HFFc6 (cell line): ENCODE results near the gene GNAS. TPM values are rescaled to one million over a fixed set of nuclear protein-coding genes. Genes with fewer than 3 reads are reported as not detected.

Experiments used
- DNase-seq: peaks from one replicate; pipeline ENCODE4 v3.0.0-alpha.2; 2018
- H3K27ac Mint-ChIP-seq: 2 replicates; pipeline ENCODE4 v1.8.0; 2020; ENCODE audit warnings: mild to moderate bottlenecking, mixed read lengths
- H3K27me3 Mint-ChIP-seq: 2 replicates; pipeline ENCODE4 v1.8.0; 2021; ENCODE audit warnings: mild to moderate bottlenecking, moderate library complexity, mixed read lengths; ENCODE audit not compliant: insufficient read depth
- H3K36me3 Mint-ChIP-seq: 2 replicates; pipeline ENCODE4 v1.8.0; 2021; ENCODE audit warnings: low read depth, mixed read lengths
- H3K4me1 Mint-ChIP-seq: 2 replicates; pipeline ENCODE4 v1.8.0; 2020; ENCODE audit warnings: low read depth, mixed read lengths
- H3K4me3 Mint-ChIP-seq: 2 replicates; pipeline ENCODE4 v1.8.0; 2020; ENCODE audit warnings: mild to moderate bottlenecking, moderate library complexity, mixed read lengths
- H3K9me3 Mint-ChIP-seq: 2 replicates; pipeline ENCODE4 v1.8.0; 2020; ENCODE audit warnings: mild to moderate bottlenecking, mixed read lengths
- CTCF ChIP-seq: fragments of 200-600 bp; sonication (generic); IDR thresholded peaks from 2 replicates; pipeline ENCODE4 v1.5.0; 2021; ENCODE audit warnings: antibody characterized with exemption, mild to moderate bottlenecking
- long read RNA-seq: library from polyadenylated mRNA; unstranded; transcript quantifications from one replicate; pipeline ENCODE4 v2.0.0, GENCODE V29; 2019
- total RNA-seq, 6 experiments: library from RNA; stranded (reverse); fragmentation: NEBNext Ultra II Directional; extraction: Animal tissue kit (Norgen Biotek cat#: 25700); gene quantifications; 2 replicates in 1 of 6; 3 replicates in 5 of 6; pipeline ENCODE4 v1.2.3, GENCODE V29; 2021

GNAS gene
- total RNA-seq, result 1,000 to 10,000 TPM in 2 of 6 experiments, 100 to 1,000 TPM in 4; 820 to 1,032 (median 914) TPM
- long read RNA-seq, transcript GNAS-232 (10 exons, 1,839 nt), result minor isoform, 16 of 248 reads
- long read RNA-seq, transcript GNAS-211 (12 exons, 1,931 nt), result minor isoform, 29 of 248 reads
- long read RNA-seq, transcript GNAS-210 (13 exons, 1,972 nt), result major isoform, 55 of 248 reads
- long read RNA-seq, transcript GNAS-201 (12 exons, 1,866 nt), result minor isoform, 21 of 248 reads
- long read RNA-seq, partial matches to known transcripts, result 73 of 248 reads
- long read RNA-seq, other reads (novel, unspliced or antisense), result 27 of 248 reads

DNA sequence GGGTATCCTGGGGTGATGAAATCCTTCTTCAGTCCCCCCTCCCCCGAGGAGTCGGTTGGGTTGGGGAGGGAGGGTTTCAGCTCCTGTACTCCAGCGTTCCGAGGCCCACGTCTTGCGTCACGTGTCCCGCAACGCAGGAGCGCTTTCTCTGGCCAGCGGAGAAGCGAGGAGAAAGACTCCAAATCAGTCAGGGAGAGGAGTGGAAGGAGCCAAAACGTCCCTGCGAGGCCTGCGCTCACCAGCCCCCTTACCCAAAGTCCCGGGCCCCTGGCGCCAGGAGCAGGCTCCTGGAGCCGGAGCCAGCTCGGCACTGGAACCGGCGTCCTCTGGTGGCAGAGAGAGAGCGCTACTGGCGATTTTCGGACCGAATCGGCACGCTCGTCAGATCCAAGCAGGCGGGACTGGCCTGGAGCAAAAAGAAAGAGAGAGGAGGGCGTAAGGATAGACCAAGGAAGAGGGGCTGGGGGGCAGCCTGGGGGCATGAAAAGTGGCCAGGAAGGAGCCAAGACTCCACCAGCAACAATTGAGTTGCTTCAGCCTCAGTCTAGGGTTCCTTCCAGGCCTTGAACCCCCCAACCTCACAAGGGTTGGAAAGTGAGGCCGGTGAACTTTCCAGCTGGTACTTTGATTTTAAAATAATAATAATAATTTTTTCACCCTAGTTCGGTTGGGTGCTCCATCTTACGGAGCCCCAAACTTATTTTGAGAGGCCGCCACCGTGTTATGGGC, at the start of gene GNAS:
TSS of gene GNAS (plus strand) at position 174 of the 729 bp plus-strand sequence.
- peaks cover 38% of the 10 kb centered on the region for H3K27me3 Mint-ChIP-seq
- peak within 1 kb of the TSS; percentile 94 for H3K4me3 Mint-ChIP-seq
- H3K27ac Mint-ChIP-seq, result no peak within 1 kb of the TSS
- peaks cover 9% of the 10 kb centered on the region; the same call in 1 of the 2 replicates for H3K9me3 Mint-ChIP-seq
- peaks cover 20% of the 10 kb centered on the region for H3K4me1 Mint-ChIP-seq
- DNase-seq, result peak; percentile 26
- TF ChIP-seq CTCF, result peak; percentile 76
- no peaks in the 10 kb centered on the region for H3K36me3 Mint-ChIP-seq

DNA sequence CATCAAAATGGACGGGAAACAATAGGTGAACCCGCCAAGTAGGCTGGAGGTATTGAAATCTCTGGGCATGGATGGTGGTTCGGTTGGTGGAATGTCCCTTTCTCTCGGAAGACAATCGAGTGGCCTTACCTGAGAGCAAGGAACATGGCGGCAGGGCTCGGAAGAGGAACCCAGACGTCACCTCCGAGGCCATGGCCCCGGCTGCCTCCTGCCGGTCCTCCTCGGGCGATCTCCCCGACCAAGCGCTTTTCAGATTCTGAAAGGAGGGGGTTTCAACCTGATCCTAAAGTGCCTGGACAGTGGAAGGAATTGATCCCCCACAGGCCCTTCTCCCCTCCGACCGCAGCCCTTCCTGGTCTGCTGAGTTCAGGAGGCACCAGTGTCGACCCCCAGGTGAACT, 49.0 kb upstream of the GNAS start:
- Mint-ChIP-seq H3K27me3 (peaks cover 57% of the 10 kb centered on the region), H3K36me3 (no peaks in the 10 kb centered on the region), H3K4me3 (no peak overlapping the region), H3K4me1 (no peaks in the 10 kb centered on the region), H3K9me3 (no peaks in the 10 kb centered on the region), H3K27ac (no peak overlapping the region)
- no peak for TF ChIP-seq CTCF
- no peak for DNase-seq

DNA sequence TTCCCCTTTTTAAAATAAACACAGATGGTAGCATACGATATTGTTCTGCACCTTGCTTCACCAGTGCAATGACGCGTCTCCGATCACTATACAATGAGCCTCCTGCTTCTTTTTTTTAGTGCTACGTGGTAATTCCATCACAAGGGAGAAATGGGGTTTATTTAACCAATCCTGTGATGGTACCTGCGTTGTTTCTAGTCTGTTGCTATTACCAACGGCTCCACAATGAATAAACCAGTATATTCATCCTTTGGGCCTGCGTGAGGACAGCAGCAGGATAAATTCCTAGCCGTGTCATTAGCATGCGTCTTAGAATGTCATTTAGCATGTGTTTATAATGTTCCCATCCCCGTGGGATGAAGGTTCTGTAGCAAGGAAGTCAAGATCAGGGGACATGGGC, 44.7 kb upstream of the GNAS start:
- H3K27me3 Mint-ChIP-seq, result peaks cover 45% of the 10 kb centered on the region
- H3K9me3 Mint-ChIP-seq, result no peaks in the 10 kb centered on the region
- no peak for DNase-seq
- H3K4me1 Mint-ChIP-seq, result no peaks in the 10 kb centered on the region
- H3K27ac Mint-ChIP-seq, result no peak overlapping the region
- no peak for TF ChIP-seq CTCF
- no peak overlapping the region for H3K4me3 Mint-ChIP-seq
- H3K36me3 Mint-ChIP-seq, result no peaks in the 10 kb centered on the region

DNA sequence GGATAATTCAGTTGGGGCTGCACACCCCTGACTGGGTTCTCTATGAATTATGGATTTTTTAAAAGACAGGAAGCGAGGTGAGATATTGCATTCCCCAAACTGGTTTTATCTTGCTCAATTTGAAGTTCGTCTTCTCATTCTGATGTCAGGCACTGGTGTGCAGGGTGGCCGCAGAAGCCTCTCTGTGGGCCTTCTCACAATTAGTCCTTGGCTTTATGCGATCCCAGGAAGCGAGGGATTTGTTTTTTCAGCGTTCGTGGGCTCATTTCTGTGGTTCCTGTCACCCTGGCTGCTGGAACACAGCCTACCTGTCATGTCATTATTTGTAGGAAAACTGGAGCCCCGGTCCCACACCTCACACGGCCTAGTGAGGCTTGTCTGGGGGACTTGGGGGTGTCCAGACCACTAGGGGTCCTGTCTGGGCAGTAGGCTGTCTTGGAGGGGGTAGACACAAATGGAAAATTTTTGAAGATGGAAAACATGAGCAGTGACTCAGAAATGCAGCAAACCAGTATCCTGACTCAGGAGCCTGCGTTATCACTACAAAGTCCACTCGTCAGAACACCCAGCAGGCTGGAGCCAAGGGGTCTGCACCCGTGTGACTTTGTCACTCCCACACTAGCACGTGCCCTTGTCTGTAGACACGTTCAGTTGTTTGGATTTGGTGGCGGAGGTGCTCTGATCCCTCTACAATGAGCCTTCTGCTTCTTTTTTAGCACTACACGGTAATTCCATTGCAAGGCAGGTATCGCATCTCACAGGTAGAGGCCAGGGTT, 44.1 kb upstream of the GNAS start:
- DNase-seq, result no peak

More for the DNA sequence above, 44.1 kb upstream of the GNAS start:
- Mint-ChIP-seq H3K27ac (no peak overlapping the region), H3K4me1 (no peaks in the 10 kb centered on the region), H3K27me3 (peaks cover 43% of the 10 kb centered on the region), H3K9me3 (no peaks in the 10 kb centered on the region), H3K36me3 (no peaks in the 10 kb centered on the region), H3K4me3 (no peak overlapping the region)
- no peak for TF ChIP-seq CTCF
